K562 (cell line): ENCODE data around the gene AMPD3.

Source experiments
- BDP1 ChIP-seq: IDR thresholded peaks from 3 replicates; pipeline ENCODE4 v1.6.1; 2011; ENCODE audit not compliant: insufficient read length, insufficient read depth
- CC2D1A ChIP-seq: fragments of 450-650 bp; IDR thresholded peaks from 2 replicates; pipeline ENCODE4 v1.6.1; 2017; ENCODE audit warnings: mild to moderate bottlenecking
- CHD2 ChIP-seq: IDR thresholded peaks from 2 replicates; pipeline ENCODE4 v1.6.1; 2011; ENCODE audit warnings: low read depth, low read length
- CREBBP ChIP-seq: IDR thresholded peaks from one replicate; pipeline ENCODE4 v1.6.1; 2012; ENCODE audit warnings: low read depth, mild to moderate bottlenecking, control low read depth, inconsistent platforms, low read length
- FIP1L1 ChIP-seq: fragments of 200-400 bp; formaldehyde crosslinking; IDR thresholded peaks from 2 replicates; pipeline ENCODE4 v1.6.1; 2018; ENCODE audit warnings: mild to moderate bottlenecking, low read depth, low read length; ENCODE audit not compliant: poor library complexity, severe bottlenecking
- JUND ChIP-seq, 2 experiments: IDR thresholded peaks; 2 replicates in 1 of 2; 3 replicates in 1 of 2; pipeline ENCODE4 v1.6.1; 2011; ENCODE audit warnings: borderline replicate concordance in 2 of 2, low read depth in 2 of 2, low read length in 2 of 2, improper control_type of control experiment in 1 of 2, missing biosample characterization in 1 of 2, missing genetic modification characterization in 1 of 2, missing genetic modification reagents in 1 of 2
- SREBF2 ChIP-seq: sonication (generic); formaldehyde crosslinking; IDR thresholded peaks from 2 replicates; pipeline ENCODE4 v1.4.0; 2020; ENCODE audit warnings: mild to moderate bottlenecking, missing genetic modification reagents
- STAG1 ChIP-seq: sonication (generic); formaldehyde crosslinking; IDR thresholded peaks from 2 replicates; pipeline ENCODE4 v1.5.0; 2020; ENCODE audit warnings: missing genetic modification reagents, borderline replicate concordance
- ZBTB26 ChIP-seq: fragments of 450-650 bp; formaldehyde crosslinking; IDR thresholded peaks from 2 replicates; pipeline ENCODE4 v1.4.0; 2022; ENCODE audit warnings: missing genetic modification characterization
- ZNF785 ChIP-seq: fragments of 250-450 bp; sonication (Bioruptor Pico); IDR thresholded peaks from 2 replicates; pipeline ENCODE4 v1.4.0; 2020; ENCODE audit warnings: mild to moderate bottlenecking

GRCh38 chr11:10452211-10452767 lies 2.8 kb upstream of the AMPD3 start:
- TF ChIP-seq CC2D1A: no peak
- TF ChIP-seq BDP1: no peak
- TF ChIP-seq FIP1L1: no peak
- no peak for TF ChIP-seq ZNF785 (CRISPR knock-in tag)
- TF ChIP-seq CHD2: no peak
- no peak for TF ChIP-seq STAG1
- no peak for TF ChIP-seq CREBBP
- TF ChIP-seq ZBTB26: no peak
- TF ChIP-seq JUND (IDR thresholded peaks at IDR 0.05; ENCODE audit: borderline replicate concordance, low read depth, low read length): no peak; the same call in 1 of the 2 replicates
- no peak for TF ChIP-seq JUND (tag; IDR thresholded peaks at IDR 0.05; ENCODE audit: borderline replicate concordance, low read depth, low read length)
- no peak for TF ChIP-seq SREBF2
